Lung (tissue), 12 donors: ENCODE measurements around the gene CLCA1. TPM values are rescaled to one million over a fixed set of nuclear protein-coding genes. Genes with fewer than 3 reads are reported as not detected.
A peak's percentile ranks its signal among the peaks of the same experiment; 100 is the strongest.

Source experiments
- ATAC-seq: fragments of 200-7000 bp; cut with Tn5 transposase; one replicate; pipeline ENCODE4 v1.9.1; 2020; ENCODE audit warnings: moderate number of reproducible peaks; ENCODE audit not compliant: insufficient read depth, low FRiP score
- DNase-seq, 3 donors: peaks; one replicate each; pipeline ENCODE4 v3.0.0-alpha.2; 2013 to 2017
- H3K27ac ChIP-seq, 2 donors: one replicate each; pipeline ENCODE4 v1.5.1; 2013; ENCODE audit warnings: mild to moderate bottlenecking in 2 of 2, moderate library complexity in 2 of 2, control low read depth in 1 of 2, inconsistent platforms in 1 of 2, low read depth in 1 of 2, low read length in 1 of 2
- H3K27me3 ChIP-seq, 3 donors: one replicate each; pipeline ENCODE4 v1.5.1; 2013; ENCODE audit warnings: low read length in 2 of 3; ENCODE audit not compliant: control insufficient read depth in 3 of 3, insufficient read depth in 3 of 3
- H3K36me3 ChIP-seq, 4 donors: one replicate each; pipeline ENCODE4 v1.5.1; 2013; ENCODE audit warnings: low read length in 4 of 4, mild to moderate bottlenecking in 1 of 4, moderate library complexity in 1 of 4; ENCODE audit not compliant: control insufficient read depth in 4 of 4, insufficient read depth in 4 of 4
- H3K4me1 ChIP-seq, 5 donors: one replicate each; pipeline ENCODE4 v1.5.1; 2013; ENCODE audit warnings: low read length in 5 of 5, mild to moderate bottlenecking in 2 of 5, moderate library complexity in 1 of 5; ENCODE audit not compliant: control insufficient read depth in 5 of 5, insufficient read depth in 5 of 5
- H3K4me3 ChIP-seq: one replicate; pipeline ENCODE4 v1.5.1; 2013; ENCODE audit warnings: mild to moderate bottlenecking, control low read depth, moderate library complexity
- H3K9ac ChIP-seq, 2 donors: one replicate each; pipeline ENCODE4 v1.5.1; 2013; ENCODE audit warnings: low read length in 2 of 2, control low read depth in 1 of 2; ENCODE audit not compliant: insufficient read depth in 1 of 2
- H3K9me3 ChIP-seq, 4 donors: one replicate each; pipeline ENCODE4 v1.5.1; 2013; ENCODE audit warnings: low read length in 3 of 4, mild to moderate bottlenecking in 1 of 4, moderate library complexity in 1 of 4; ENCODE audit not compliant: control insufficient read depth in 4 of 4, insufficient read depth in 3 of 4
- WGBS, 2 donors: extraction: QIAGEN DNeasy Blood & Tissue Kit; methylation state at CpG; one replicate each; pipeline ENCODE4 v1.1.7; 2013; 5-methylcytosine and 5-hydroxymethylcytosine counted together
- polyA plus RNA-seq, 2 donors: library from polyadenylated mRNA; stranded (reverse); fragments of 200-250 nt; gene quantifications; one replicate each; pipeline ENCODE4 v1.2.1, GENCODE V29; 2013
- total RNA-seq, 2 donors: library from RNA; depleted of rRNA in 1 of 2; stranded (reverse); fragments of >200 nt in 1 of 2; gene quantifications; one replicate each; pipeline ENCODE4 v1.2.1, GENCODE V29; 2014 to 2021
- TF ChIP-seq, protein P1 (sequence below): IDR thresholded peaks from 2 replicates; pipeline ENCODE4 v1.5.1; 2012; ENCODE audit warnings: mild to moderate bottlenecking; ENCODE audit errors: control extremely low read depth, extremely low read depth
- donor health status: control.
- donor health status: control.
- donor health status: Bipolar disorder and iron deficiency.
- donor health status: healthy.
- donor health status: DM: yes; HTN: yes; CAD: no.

Gene CLCA1
- total and polyA plus RNA-seq, 4 donors = 0.12 to 0.15 TPM; not detected in 2

DNA sequence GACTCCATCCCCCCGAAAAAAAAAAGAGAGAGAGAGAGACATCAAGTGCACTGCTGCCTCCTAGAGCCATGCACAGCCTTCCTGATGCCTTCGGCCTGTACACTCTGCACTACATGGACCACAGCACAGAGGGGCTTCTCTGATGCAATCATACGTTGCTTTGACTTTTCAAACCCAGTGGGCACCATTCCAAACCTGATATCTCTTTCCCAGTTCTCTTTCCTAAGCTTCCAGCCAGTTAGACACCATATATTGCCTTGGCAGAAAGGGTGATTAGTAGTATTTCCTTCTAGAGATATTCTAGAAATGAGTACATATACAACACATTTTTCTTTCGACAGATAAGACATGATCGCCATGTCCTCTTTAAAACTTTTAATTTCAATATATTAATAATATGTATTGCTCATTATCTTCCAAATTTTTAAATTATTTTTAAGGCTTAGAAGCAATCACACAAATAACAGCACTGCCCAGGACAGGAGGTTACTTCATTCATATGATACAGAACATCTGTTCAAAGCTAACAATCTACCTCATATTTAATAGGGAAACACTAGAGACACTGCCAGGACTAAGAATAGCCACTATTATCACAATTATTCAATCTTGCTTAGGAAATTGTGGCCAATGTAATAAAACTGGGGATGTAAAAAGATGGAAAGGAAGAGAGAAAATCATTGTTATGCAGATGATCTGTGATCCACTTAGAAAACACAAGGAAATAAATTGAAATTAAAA, 9.9 kb downstream of the CLCA1 start:
- TF ChIP-seq, protein P1, sequence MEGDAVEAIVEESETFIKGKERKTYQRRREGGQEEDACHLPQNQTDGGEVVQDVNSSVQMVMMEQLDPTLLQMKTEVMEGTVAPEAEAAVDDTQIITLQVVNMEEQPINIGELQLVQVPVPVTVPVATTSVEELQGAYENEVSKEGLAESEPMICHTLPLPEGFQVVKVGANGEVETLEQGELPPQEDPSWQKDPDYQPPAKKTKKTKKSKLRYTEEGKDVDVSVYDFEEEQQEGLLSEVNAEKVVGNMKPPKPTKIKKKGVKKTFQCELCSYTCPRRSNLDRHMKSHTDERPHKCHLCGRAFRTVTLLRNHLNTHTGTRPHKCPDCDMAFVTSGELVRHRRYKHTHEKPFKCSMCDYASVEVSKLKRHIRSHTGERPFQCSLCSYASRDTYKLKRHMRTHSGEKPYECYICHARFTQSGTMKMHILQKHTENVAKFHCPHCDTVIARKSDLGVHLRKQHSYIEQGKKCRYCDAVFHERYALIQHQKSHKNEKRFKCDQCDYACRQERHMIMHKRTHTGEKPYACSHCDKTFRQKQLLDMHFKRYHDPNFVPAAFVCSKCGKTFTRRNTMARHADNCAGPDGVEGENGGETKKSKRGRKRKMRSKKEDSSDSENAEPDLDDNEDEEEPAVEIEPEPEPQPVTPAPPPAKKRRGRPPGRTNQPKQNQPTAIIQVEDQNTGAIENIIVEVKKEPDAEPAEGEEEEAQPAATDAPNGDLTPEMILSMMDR = no peak
- 73 to 86% methylated on average over 5 of the region's 5 CpGs for WGBS, 2 donors
- no peak overlapping the region for H3K4me3 ChIP-seq
- no peaks in the 10 kb centered on the region for H3K9me3 ChIP-seq
- H3K36me3 ChIP-seq = no peaks in the 10 kb centered on the region
- H3K27ac ChIP-seq = no peak overlapping the region
- H3K4me1 ChIP-seq = peaks cover 0 to 23% (median 0%) of the 10 kb centered on the region in 5 donors
- ATAC-seq (no peak), DNase-seq (peak in 2 of 3 donors; percentile 56 to 80)
- no peak overlapping the region for H3K9ac ChIP-seq
- no peaks in the 10 kb centered on the region for H3K27me3 ChIP-seq

DNA sequence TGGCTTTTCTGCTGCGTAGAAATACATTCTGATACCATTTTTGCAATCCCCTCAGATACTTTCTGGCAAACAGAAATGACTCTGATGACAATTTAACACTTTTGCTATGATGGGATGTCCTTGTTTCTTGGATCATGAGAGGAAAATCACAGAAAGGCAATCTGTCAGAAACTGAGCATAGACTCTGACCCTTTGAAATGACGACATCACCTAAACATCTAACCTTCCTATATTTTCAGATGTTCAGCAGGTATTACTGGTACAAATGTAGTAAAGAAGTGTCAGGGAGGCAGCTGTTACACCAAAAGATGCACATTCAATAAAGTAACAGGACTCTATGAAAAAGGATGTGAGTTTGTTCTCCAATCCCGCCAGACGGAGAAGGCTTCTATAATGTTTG, 13.2 kb downstream of the CLCA1 start:
- Histone ChIP-seq H3K36me3 (no peaks in the 10 kb centered on the region), H3K9me3 (no peaks in the 10 kb centered on the region), H3K4me3 (no peak overlapping the region), H3K9ac (no peak overlapping the region), H3K27ac (no peak overlapping the region), H3K4me1 (peaks cover 0 to 23% (median 0%) of the 10 kb centered on the region in 5 donors), H3K27me3 (no peaks in the 10 kb centered on the region)
- TF ChIP-seq, protein P1 = no peak
- DNase-seq (no peak), ATAC-seq (no peak)
- 79 to 87% methylated on average over 4 of the region's 4 CpGs for WGBS, 2 donors

DNA sequence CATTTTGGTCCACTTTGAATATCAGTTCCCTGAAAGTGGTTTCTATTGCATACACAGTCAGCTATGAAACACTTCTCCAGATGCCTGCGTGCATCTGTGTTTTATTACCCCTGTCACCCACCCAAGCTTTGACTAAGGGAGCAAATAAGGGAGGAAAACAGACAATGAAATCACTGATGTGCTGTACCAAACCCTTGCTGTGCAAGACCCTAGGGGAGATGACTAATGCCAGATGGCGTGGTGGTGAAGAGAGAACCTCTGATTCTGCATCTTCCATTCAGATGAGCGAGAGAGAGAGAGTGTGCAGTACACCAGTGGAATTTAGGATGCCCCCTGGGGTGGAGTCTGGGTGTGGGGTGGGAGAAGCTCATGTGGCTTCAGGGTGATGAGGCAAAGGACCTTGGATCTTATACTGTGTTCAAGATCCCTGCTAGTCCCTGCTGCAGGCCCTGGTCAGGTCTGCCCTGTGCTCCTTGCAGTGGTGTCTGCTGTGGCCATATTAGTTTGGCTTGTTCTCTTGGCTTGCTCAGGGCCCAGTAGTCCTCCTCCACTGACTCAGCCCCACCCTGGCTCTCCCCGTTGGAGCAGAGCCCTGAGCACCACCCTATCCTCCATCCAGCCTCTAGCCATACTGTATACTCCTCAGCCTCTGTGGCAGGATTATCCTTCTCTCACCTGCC, 18.5 kb downstream of the CLCA1 start:
- Histone ChIP-seq H3K9me3 (no peaks in the 10 kb centered on the region), H3K27ac (no peak overlapping the region), H3K36me3 (no peaks in the 10 kb centered on the region), H3K27me3 (no peaks in the 10 kb centered on the region), H3K4me1 (peaks cover 0 to 2% (median 0%) of the 10 kb centered on the region in 5 donors), H3K4me3 (no peak overlapping the region), H3K9ac (no peak overlapping the region)
- TF ChIP-seq, protein P1 = no peak
- WGBS, 2 donors = 83 to 96% methylated on average over 4 of the region's 4 CpGs
- ATAC-seq = no peak
- no peak for DNase-seq
